Transverse colon (tissue), 4 donors: Measurements from ENCODE around the gene POP5.

Experiments
- POLR2AphosphoS5 ChIP-seq, 3 donors: sonication (generic); formaldehyde crosslinking; IDR thresholded peaks; one replicate each; pipeline ENCODE4 v1.6.1; 2016; ENCODE audit warnings: antibody characterized with exemption in 3 of 3
- TF ChIP-seq, protein P1 (sequence below), 5 experiments: fragments of 200-600 bp in 3 of 5; fragments of 450-650 bp in 2 of 5; sonication (generic) in 3 of 5; IDR thresholded peaks; 1 replicate in 2 of 5; 2 replicates in 3 of 5; pipeline ENCODE4 v1.5.1; 2016 to 2017; ENCODE audit warnings: antibody characterized with exemption in 5 of 5, inconsistent platforms in 3 of 5, mild to moderate bottlenecking in 2 of 5, moderate library complexity in 1 of 5

DNA sequence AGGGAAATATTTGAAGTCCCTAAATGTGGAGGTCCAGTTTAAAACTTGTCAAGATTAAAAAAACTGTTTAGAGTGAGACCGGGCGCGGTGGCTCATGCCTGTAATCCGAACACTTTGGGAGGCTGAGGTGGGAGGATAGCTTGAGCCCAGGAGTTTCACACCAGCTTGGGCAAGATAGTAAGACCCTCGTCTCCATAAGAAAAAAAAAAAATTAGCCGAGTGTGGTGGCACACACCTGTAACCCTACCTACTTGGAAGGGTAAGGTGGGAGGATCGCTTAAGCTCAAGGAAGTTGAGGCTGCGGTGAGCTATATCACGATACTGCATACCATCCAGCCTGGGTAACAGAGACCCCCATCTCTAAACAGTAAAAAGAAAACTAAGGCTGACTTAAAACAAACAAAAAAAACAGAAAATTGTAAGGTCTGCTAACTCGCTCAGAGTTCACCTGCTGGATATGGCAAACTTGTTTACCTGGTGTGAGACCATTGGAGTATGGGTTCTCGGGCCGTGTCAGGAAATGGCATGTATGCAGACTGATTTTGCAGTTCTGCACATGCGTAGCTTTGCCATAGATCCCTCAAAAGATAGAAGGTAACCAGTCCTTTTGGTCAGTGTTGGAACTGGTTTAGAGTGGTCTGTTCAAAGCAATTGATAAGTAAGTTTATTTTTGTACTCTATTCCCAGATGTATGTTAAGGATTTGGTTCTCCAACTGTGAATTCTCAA lies 45.0 kb downstream of the POP5 start:
- TF ChIP-seq, protein P1, sequence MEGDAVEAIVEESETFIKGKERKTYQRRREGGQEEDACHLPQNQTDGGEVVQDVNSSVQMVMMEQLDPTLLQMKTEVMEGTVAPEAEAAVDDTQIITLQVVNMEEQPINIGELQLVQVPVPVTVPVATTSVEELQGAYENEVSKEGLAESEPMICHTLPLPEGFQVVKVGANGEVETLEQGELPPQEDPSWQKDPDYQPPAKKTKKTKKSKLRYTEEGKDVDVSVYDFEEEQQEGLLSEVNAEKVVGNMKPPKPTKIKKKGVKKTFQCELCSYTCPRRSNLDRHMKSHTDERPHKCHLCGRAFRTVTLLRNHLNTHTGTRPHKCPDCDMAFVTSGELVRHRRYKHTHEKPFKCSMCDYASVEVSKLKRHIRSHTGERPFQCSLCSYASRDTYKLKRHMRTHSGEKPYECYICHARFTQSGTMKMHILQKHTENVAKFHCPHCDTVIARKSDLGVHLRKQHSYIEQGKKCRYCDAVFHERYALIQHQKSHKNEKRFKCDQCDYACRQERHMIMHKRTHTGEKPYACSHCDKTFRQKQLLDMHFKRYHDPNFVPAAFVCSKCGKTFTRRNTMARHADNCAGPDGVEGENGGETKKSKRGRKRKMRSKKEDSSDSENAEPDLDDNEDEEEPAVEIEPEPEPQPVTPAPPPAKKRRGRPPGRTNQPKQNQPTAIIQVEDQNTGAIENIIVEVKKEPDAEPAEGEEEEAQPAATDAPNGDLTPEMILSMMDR (IDR thresholded peaks at IDR 0.05) = no peak
- TF ChIP-seq POLR2AphosphoS5 (IDR thresholded peaks at IDR 0.05) = peak in 1 of 3 donors; percentile 4
